Measurements from ENCODE around the gene ITIH2. TPM values are rescaled to one million over a fixed set of nuclear protein-coding genes. Genes with fewer than 3 reads are reported as not detected.

Gene ITIH2
- total RNA-seq, 2 donors from 2014 or later = not detected

GRCh38 chr10:7718685-7719084 lies 15.6 kb downstream of the ITIH2 start:
- no peak overlapping the region for H3K4me3 ChIP-seq
- 70 to 72% methylated on average over 4 of the region's 4 CpGs for WGBS, 2 donors
- intact Hi-C loops (cut with DNase I) = no loop called here
- H3K27ac ChIP-seq = no peak overlapping the region
- H3K9me3 ChIP-seq = no peaks in the 10 kb centered on the region
- H3K4me1 ChIP-seq = no peaks in the 10 kb centered on the region
- no peak for ATAC-seq
- H3K36me3 ChIP-seq (replicated peaks in 1 of 2; ENCODE audit: insufficient read depth in 1 of 2, low read depth in 2 of 2) = no peaks in the 10 kb centered on the region
- H3K27me3 ChIP-seq = no peaks in the 10 kb centered on the region
- no peak for DNase-seq
- no peak for TF ChIP-seq POLR2A (IDR thresholded peaks at IDR 0.05)
- TF ChIP-seq CTCF (IDR thresholded peaks at IDR 0.05) = no peak

- intact Hi-C loops (cut with DNase I) = no loop called here
Observed at GRCh38 chr10:7720478-7720877, 17.4 kb downstream of the ITIH2 start.

GRCh38 chr10:7722927-7723529 lies 19.9 kb downstream of the ITIH2 start:
- intact Hi-C loops (cut with DNase I) = no loop called here
- TF ChIP-seq CTCF (IDR thresholded peaks at IDR 0.05) (no peak), POLR2A (IDR thresholded peaks at IDR 0.05) (no peak)
- no peak overlapping the region for H3K4me3 ChIP-seq
- 78 to 85% methylated on average over 18 of the region's 18 CpGs for WGBS, 2 donors
- no peaks in the 10 kb centered on the region for H3K9me3 ChIP-seq
- H3K4me1 ChIP-seq = no peaks in the 10 kb centered on the region
- H3K27me3 ChIP-seq = no peaks in the 10 kb centered on the region
- H3K36me3 ChIP-seq (replicated peaks in 1 of 2; ENCODE audit: insufficient read depth in 1 of 2, low read depth in 2 of 2) = no peaks in the 10 kb centered on the region
- H3K27ac ChIP-seq = no peak overlapping the region
- no peak for ATAC-seq
- no peak for DNase-seq

More at GRCh38 chr10:7720478-7720877, 17.4 kb downstream of the ITIH2 start:
- ATAC-seq = no peak
- 66 to 70% methylated on average over 10 of the region's 10 CpGs for WGBS, 2 donors
- Histone ChIP-seq H3K9me3 (no peaks in the 10 kb centered on the region), H3K4me3 (no peak overlapping the region), H3K36me3 (replicated peaks in 1 of 2; ENCODE audit: insufficient read depth in 1 of 2, low read depth in 2 of 2) (no peaks in the 10 kb centered on the region), H3K27me3 (no peaks in the 10 kb centered on the region), H3K4me1 (no peaks in the 10 kb centered on the region), H3K27ac (no peak overlapping the region)
- DNase-seq = no peak
- TF ChIP-seq CTCF (IDR thresholded peaks at IDR 0.05) (no peak), POLR2A (IDR thresholded peaks at IDR 0.05) (no peak)

GRCh38 chr10:7734821-7735220 lies 31.7 kb downstream of the ITIH2 start:
- WGBS, 2 donors = 33 to 89% methylated on average over 1 to 13 of the region's 13 CpGs
- Histone ChIP-seq H3K36me3 (replicated peaks in 1 of 2; ENCODE audit: insufficient read depth in 1 of 2, low read depth in 2 of 2) (no peaks in the 10 kb centered on the region), H3K4me3 (no peak overlapping the region), H3K27me3 (no peaks in the 10 kb centered on the region), H3K27ac (no peak overlapping the region), H3K4me1 (no peaks in the 10 kb centered on the region), H3K9me3 (no peaks in the 10 kb centered on the region)
- intact Hi-C loops (cut with DNase I) = no loop called here
- no peak for TF ChIP-seq CTCF (IDR thresholded peaks at IDR 0.05)
- no peak for TF ChIP-seq POLR2A (IDR thresholded peaks at IDR 0.05)
- DNase-seq (no peak), ATAC-seq (no peak)
